Thyroid gland (tissue), 4 donors: Measurements from ENCODE around the gene KSR1.

Experiments
- POLR2A ChIP-seq, 2 donors: fragments of 450-650 bp; IDR thresholded peaks; one replicate each; pipeline ENCODE4 v1.6.1; 2017; ENCODE audit warnings: antibody characterized with exemption in 2 of 2, mild to moderate bottlenecking in 2 of 2, moderate library complexity in 1 of 2
- TF ChIP-seq, protein P1 (sequence below), 6 experiments: fragments of 200-600 bp in 3 of 6; fragments of 450-650 bp in 3 of 6; sonication (generic) in 3 of 6; IDR thresholded peaks; one replicate each; pipeline ENCODE4 v1.5.1; 2016 to 2019; ENCODE audit warnings: antibody characterized with exemption in 6 of 6, mild to moderate bottlenecking in 2 of 6, inconsistent platforms in 1 of 6, moderate library complexity in 1 of 6

DNA sequence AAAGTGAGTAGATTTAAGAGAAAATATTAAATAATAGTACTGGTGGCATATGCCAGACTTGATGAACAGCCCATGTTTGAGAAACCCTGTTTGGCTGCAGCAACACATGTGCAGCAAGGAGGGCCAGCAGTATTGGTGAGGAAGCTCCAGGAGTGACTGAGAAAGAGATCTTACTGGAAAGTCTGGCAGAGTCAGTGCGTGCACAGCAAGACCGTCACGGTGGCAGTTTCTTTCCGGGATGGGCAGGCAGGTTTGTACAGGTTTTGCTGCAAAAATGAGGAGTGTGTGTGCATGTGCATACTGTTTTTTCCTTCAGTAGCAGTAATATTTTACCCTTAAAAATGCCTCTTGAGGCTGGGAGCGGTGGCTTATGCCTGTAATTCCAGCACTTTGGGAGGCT is 41.4 kb downstream of the KSR1 start:
- TF ChIP-seq, protein P1, sequence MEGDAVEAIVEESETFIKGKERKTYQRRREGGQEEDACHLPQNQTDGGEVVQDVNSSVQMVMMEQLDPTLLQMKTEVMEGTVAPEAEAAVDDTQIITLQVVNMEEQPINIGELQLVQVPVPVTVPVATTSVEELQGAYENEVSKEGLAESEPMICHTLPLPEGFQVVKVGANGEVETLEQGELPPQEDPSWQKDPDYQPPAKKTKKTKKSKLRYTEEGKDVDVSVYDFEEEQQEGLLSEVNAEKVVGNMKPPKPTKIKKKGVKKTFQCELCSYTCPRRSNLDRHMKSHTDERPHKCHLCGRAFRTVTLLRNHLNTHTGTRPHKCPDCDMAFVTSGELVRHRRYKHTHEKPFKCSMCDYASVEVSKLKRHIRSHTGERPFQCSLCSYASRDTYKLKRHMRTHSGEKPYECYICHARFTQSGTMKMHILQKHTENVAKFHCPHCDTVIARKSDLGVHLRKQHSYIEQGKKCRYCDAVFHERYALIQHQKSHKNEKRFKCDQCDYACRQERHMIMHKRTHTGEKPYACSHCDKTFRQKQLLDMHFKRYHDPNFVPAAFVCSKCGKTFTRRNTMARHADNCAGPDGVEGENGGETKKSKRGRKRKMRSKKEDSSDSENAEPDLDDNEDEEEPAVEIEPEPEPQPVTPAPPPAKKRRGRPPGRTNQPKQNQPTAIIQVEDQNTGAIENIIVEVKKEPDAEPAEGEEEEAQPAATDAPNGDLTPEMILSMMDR (IDR thresholded peaks at IDR 0.05), result no peak
- TF ChIP-seq POLR2A (IDR thresholded peaks at IDR 0.05), result peak in 1 of 2 donors; percentile 6
